ENCODE results near the gene SH3BP4.
"Not testable (repeated sequence)": the region's sequence is repeated elsewhere in the genome, so short reads cannot be mapped to it uniquely, and the experiment has no call there.

The SH3BP4 gene

DNA sequence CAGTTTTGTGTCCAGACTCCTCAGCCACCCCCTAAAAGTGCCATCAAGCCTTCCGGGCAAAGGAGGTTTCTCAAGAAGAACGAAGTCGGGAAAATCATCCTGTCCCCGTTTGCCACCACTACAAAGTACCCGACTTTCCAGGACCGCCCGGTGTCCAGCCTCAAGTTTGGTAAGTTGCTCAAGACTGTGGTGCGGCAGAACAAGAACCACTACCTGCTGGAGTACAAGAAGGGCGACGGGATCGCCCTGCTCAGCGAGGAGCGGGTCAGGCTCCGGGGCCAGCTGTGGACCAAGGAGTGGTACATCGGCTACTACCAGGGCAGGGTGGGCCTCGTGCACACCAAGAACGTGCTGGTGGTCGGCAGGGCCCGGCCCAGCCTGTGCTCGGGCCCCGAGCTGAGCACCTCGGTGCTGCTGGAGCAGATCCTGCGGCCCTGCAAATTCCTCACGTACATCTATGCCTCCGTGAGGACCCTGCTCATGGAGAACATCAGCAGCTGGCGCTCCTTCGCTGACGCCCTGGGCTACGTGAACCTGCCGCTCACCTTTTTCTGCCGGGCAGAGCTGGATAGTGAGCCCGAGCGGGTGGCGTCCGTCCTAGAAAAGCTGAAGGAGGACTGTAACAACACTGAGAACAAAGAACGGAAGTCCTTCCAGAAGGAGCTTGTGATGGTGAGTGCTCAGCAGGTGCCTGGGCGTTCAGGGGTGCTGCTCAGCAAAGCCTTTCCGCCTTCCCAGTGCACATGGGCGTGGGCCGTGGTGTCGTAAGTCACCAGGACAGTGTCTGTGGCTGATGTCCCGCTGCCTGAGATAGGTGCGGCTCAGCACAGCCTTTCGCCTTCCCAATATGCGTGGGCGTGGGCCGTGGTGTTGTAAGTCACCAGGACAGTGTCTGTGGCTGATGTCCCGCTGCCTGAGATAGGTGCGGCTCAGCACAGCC, 91.0 kb downstream of the SH3BP4 start:
- no peak for DNase-seq (ENCODE audit: low spot score)

DNA sequence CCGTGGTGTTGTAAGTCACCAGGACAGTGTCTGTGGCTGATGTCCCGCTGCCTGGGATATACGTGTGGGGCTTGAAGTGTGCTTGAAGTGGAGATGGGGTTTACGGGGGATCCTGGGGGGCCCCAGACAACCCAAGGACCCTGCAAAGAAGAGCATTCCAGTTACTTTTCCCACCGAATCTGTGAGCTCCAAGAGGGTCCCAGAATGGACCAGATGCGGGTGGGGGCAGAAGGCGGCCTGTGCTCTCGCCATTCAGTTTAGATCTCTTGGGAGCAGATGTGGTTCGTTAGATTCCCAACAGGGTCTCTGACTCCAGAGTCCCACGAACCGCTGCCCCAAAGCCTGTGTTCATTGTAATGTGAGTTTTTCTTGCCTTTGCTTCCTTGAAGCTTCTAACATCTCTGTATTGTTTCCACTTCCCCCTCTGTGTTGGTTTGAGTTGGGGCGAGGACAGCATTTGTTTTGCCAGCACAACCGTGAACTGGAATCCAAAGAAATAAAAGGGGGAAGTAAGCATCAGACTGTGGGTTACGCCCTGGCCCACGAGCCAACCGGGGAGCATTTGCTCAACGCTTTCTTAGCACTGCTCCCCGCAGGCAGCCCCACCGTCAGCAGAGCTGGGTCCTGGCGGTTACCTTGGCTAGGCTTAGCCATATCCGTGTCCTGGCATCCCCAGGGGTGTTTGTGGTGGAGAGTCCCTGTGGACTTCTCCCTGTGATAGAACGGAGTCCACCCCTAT, 92.1 kb downstream of the SH3BP4 start:
- DNase-seq (ENCODE audit: low spot score), result no peak

- no peak for DNase-seq (ENCODE audit: low spot score)
Observed at GRCh38 chr2:235044501-235045271, 92.9 kb downstream of the SH3BP4 start.

DNA sequence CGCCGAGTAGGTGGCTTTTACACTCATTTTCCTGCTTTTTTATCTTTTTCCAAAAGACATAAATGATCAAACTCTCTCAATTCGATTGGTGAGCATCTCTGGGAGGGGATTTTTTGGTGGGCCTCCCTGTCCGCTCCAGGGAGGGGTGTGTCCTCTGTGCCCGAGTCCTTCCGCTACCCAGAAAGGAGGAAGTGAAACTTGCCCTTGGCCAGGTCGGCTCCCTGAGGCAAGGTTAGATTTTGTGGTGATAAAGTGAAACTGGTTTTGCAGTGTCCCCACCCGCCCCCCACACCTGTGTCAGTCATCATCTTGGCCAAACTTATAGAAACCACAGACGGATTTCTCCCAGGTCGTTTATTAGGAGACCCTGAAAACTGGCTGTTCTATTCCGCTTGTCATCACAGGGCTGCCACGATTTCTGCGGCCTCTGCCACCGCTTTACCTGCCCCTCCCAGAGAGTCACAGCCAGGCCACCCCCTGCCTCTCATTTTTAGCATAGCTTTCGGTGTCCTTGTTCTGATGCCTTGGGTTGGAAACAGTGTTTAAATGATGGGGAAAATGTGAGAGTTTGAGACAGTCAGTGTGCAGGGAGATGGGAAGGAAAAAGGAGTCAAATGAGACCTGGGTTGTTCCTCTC, 93.6 kb downstream of the SH3BP4 start:
- no peak for DNase-seq (ENCODE audit: low spot score)

- DNase-seq (ENCODE audit: low spot score), result no peak
Observed at GRCh38 chr2:235045973-235046343, 94.1 kb downstream of the SH3BP4 start.

DNA sequence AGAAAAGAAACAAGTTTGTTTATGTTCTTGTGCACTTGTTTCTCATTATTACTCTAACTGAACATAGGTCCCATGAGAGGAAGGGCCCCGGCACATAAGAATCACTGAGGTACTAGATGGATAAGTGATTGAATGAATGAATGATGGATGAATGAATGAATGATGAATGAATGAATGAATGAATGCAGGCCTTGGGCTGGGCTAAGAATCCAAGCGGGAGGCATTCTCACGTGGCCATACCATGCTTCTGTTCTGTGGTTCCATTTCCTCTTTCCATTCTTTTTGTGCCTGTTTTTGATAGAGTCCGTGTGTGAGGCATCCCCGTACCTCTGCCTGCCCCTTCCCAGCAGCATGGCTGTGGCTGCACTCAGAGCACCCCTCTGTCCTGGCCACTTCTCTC, 94.8 kb downstream of the SH3BP4 start:
- no peak for DNase-seq (ENCODE audit: low spot score)

GRCh38 chr2:235047171-235048160, 95.6 kb downstream of the SH3BP4 start:
- no peak for DNase-seq (ENCODE audit: low spot score)

- DNase-seq (ENCODE audit: low spot score), result no peak
Observed at GRCh38 chr2:235048549-235048948, 96.7 kb downstream of the SH3BP4 start.

- no peak for DNase-seq (ENCODE audit: low spot score)
Observed at GRCh38 chr2:235049069-235049468, 97.3 kb downstream of the SH3BP4 start.

DNA sequence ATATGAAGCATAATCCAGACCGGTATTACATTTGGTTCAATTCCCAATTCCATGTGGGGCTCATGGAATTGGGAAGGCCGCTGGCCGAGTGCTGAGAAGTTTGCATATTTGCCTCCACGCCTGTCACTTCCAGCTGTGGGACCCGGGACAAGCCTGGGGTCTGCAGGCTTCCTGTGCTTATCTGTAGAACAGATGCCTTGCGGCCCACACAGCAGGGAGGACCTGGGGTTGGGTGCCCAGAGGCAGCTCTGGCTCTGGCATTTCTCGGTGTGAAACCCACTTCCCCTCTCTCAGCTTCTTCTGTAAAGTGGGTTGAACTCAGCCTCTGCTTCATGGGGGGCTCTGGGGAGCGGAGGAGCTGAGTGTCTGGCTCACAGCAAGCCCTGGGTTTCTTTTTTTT, 97.9 kb downstream of the SH3BP4 start:
- DNase-seq (ENCODE audit: low spot score), result no peak

DNA sequence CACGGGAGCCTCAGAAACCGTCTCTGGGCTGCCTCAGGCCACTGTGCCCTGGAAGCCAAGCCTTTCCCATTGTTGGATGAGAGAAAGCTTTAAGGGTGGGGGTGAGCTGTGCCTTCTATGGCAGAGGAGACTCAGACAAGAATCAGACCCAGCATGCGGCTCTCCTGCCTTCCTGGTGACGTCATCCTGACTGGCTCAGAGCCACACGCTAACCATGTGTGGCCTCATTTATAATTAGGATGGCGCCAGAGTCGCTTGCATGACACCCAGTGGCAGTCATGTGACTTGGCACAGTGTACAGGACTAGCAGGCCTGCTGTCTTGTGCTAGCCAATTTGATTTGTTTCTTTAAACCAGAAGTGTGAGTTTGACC, 99.1 kb downstream of the SH3BP4 start:
- DNase-seq (ENCODE audit: low spot score), result peak; percentile 87

DNA sequence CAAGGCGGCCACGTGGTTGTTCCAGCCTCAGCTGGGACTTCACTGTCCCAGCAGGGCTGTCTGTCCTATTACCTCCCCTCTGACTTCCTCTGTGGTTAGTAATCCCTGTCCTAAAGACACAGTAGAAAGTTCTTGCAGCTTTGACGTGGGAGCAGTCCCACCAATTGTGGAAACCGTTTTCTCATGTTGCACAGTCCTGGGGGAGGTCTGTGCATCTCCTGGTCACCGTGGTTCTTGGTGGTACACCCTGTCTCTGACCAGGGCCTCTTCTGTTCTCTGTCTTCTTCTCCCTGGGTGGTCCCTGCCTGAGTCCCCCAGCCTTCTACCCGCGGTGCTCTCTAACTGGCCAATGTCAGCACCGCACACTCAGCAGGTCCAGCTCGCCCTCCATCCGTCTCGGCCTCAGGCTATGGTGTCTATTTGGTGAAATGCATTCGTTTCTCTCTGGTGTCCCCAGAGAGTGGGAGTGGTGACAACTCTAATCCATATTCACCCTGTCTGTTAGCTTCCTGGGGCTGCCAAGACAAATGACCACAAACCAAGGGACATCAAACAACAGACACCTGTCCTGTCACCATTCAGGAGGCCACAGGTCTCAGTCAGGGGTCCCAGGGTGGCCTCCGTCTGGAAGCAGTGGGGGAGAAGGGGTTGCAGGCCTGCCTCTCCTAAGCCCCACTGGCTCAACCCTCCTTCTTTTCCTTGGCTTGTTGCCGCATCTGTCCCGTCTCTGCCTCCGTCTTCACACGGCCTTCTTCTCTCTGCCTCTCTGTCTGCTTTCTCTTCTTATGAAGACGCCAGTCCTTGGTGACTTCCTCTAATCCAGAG, 99.8 kb downstream of the SH3BP4 start:
- no peak for DNase-seq (ENCODE audit: low spot score)

GRCh38 chr2:235052514-235053354, 100.9 kb downstream of the SH3BP4 start:
- DNase-seq (ENCODE audit: low spot score), result no peak

- DNase-seq (ENCODE audit: low spot score), result no peak
Observed at GRCh38 chr2:235053651-235054050, 101.8 kb downstream of the SH3BP4 start.

- DNase-seq (ENCODE audit: low spot score), result no peak
Observed at GRCh38 chr2:235054475-235054874, 102.7 kb downstream of the SH3BP4 start.

- no peak for DNase-seq (ENCODE audit: low spot score)
Observed at GRCh38 chr2:235054919-235055318, 103.1 kb downstream of the SH3BP4 start.

DNA sequence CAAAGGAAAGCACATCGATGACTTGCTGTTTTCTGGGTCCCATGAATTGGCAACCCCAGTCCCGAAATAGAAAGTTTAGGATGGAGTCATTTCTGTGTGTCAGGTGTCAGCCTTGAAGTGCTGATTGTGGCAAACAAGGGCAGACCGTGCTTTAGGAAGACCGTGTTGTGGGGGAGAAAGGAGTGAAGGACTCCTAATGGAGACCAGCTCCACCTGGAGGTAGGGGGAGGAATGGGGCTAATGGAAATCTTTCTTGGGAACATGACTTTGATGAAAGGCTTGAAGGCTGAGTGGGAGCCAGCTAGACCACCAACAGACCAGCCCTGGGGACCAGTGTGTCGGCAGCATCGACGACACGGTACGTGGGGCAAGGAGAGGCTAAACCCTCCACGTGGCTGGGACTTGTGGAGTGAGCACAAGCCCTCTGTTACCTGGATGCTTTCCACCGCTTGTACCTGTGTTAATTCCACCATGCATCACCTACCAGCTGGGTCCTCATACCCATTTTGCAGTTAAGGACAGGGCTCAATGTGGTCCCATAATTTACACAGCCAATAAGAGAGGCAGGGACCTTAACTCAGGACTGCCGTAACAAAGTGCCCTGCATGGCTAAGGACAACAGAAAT, 104.2 kb downstream of the SH3BP4 start:
- DNase-seq (ENCODE audit: low spot score), result peak; percentile 66

- no peak for DNase-seq (ENCODE audit: low spot score)
Observed at GRCh38 chr2:235056768-235057167, 105.0 kb downstream of the SH3BP4 start.

GRCh38 chr2:235057616-235058015, 105.8 kb downstream of the SH3BP4 start:
- not testable (repeated sequence) for DNase-seq (ENCODE audit: low spot score)
